ENCODE data around the gene ZDHHC14. TPM values are rescaled to one million over a fixed set of nuclear protein-coding genes. Genes with fewer than 3 reads are reported as not detected.

ZDHHC14 gene
- total RNA-seq, 4 donors from 2014 or later = 6.2 to 20.6 (median 15.1) TPM

GRCh38 chr6:157361886-157362285 is 19.1 kb upstream of the ZDHHC14 start:
- Histone ChIP-seq H3K4me1 (no peaks in the 10 kb centered on the region), H3K27me3 (peaks cover 3% of the 10 kb centered on the region), H3K9me3 (no peaks in the 10 kb centered on the region), H3K27ac (no peak overlapping the region), H3K36me3 (no peaks in the 10 kb centered on the region), H3K4me3 (replicated peaks in 1 of 3) (no peak overlapping the region)
- intact Hi-C loops (cut with DNase I) = no loop called here
- DNase-seq = no peak
- TF ChIP-seq POLR2A (IDR thresholded peaks at IDR 0.05) = no peak
- TF ChIP-seq, protein P1, sequence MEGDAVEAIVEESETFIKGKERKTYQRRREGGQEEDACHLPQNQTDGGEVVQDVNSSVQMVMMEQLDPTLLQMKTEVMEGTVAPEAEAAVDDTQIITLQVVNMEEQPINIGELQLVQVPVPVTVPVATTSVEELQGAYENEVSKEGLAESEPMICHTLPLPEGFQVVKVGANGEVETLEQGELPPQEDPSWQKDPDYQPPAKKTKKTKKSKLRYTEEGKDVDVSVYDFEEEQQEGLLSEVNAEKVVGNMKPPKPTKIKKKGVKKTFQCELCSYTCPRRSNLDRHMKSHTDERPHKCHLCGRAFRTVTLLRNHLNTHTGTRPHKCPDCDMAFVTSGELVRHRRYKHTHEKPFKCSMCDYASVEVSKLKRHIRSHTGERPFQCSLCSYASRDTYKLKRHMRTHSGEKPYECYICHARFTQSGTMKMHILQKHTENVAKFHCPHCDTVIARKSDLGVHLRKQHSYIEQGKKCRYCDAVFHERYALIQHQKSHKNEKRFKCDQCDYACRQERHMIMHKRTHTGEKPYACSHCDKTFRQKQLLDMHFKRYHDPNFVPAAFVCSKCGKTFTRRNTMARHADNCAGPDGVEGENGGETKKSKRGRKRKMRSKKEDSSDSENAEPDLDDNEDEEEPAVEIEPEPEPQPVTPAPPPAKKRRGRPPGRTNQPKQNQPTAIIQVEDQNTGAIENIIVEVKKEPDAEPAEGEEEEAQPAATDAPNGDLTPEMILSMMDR (IDR thresholded peaks at IDR 0.05) = no peak
- 77 to 85% methylated on average over 3 of the region's 3 CpGs for WGBS, 2 donors

DNA sequence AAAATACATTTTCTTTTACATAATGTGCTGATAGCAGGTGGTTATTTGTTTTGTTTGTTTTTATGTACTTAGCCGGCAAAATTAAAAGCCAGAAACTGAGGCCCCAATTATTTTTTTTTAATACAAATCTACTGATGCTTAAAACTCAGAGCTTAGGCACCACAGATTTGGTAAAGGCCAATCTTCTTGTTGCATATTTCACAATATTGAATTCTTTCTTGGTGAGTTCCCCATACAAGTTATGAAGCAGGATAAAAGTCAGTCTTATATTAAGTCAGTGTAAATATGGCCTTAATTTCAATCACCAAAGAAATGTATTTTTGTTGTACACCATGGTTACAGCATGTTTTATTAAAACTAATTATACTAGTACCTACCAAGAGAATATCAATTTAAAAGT is 16.3 kb upstream of the ZDHHC14 start:
- Histone ChIP-seq H3K9me3 (no peaks in the 10 kb centered on the region), H3K27me3 (peaks cover 3% of the 10 kb centered on the region), H3K4me1 (no peaks in the 10 kb centered on the region), H3K27ac (no peak overlapping the region), H3K4me3 (replicated peaks in 1 of 3) (no peak overlapping the region), H3K36me3 (no peaks in the 10 kb centered on the region)
- no peak for DNase-seq
- WGBS, 2 donors = 98% methylated on average over 1 of the region's 1 CpG
- intact Hi-C loops (cut with DNase I) = no loop called here
- TF ChIP-seq, protein P1 (IDR thresholded peaks at IDR 0.05) = no peak
- no peak for TF ChIP-seq POLR2A (IDR thresholded peaks at IDR 0.05)

- DNase-seq = no peak
- H3K4me3 ChIP-seq (replicated peaks in 1 of 3) = no peak overlapping the region
- intact Hi-C loops (cut with DNase I) = no loop called here
- TF ChIP-seq POLR2A (IDR thresholded peaks at IDR 0.05) = no peak
- TF ChIP-seq, protein P1 (IDR thresholded peaks at IDR 0.05) = no peak
- H3K36me3 ChIP-seq = no peaks in the 10 kb centered on the region
- H3K27me3 ChIP-seq = peaks cover 3% of the 10 kb centered on the region
- no peaks in the 10 kb centered on the region for H3K9me3 ChIP-seq
- no peak overlapping the region for H3K27ac ChIP-seq
- WGBS, 2 donors = 91 to 93% methylated on average over 11 of the region's 11 CpGs
- no peaks in the 10 kb centered on the region for H3K4me1 ChIP-seq
Observed at GRCh38 chr6:157366648-157367047, 14.3 kb upstream of the ZDHHC14 start.

DNA sequence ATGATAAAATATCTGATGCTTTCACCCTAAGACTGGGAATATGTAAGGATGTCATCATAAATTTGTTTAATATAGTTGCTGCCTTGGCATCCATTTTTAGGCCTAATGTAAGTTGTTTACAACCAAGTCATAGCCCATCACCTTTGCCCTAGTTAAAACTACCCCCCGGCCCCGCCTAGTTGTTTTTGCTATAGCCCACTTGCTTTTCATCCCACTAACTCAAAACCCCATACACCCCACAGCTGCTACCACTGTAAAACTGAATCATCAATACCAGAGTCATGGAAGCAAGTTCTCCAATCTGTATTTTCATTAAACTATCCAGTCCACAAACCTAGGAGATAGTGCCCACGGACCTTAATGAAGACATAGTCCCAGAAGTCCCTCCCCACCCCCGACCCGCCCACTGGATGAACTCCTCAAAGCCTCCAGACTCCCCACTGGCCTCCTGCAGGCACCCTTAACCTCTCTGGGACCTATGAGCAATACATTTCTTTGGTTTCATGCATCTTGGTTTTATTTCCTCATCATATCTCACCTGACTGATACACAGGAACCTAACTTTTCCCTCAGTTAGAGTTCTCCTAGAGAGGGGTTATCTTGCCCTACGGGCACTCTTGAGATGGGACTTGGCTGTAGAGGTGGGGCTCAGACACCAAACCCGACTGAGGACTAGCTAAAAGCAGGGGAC is 12.5 kb upstream of the ZDHHC14 start:
- Histone ChIP-seq H3K27ac (no peak overlapping the region), H3K27me3 (peaks cover 3% of the 10 kb centered on the region), H3K4me3 (replicated peaks in 1 of 3) (no peak overlapping the region), H3K36me3 (no peaks in the 10 kb centered on the region), H3K4me1 (no peaks in the 10 kb centered on the region), H3K9me3 (no peaks in the 10 kb centered on the region)
- TF ChIP-seq, protein P1 (IDR thresholded peaks at IDR 0.05) = no peak
- TF ChIP-seq POLR2A (IDR thresholded peaks at IDR 0.05) = no peak
- no peak for DNase-seq
- 86% methylated on average over 7 of the region's 7 CpGs for WGBS, 2 donors
- intact Hi-C loops (cut with DNase I) = no loop called here

DNA sequence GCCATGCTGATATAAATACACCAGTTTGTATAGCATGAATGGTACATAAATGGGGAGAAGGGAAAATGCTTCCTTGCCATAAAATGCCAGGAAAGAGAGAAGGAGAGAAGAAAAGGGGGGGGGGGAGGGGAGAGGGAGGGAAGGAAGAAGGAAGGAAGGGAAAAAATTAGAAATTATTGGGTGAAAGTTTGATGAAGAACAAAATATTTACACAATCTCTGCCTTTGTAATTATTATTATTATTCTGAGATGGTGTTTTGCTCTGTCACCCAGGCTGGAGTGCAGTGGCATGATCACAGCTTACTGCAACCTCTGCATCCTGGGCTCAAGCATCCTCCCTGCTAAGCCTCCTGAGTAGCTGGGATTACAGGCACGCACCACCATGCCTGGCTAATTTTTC is 10.2 kb upstream of the ZDHHC14 start:
- H3K9me3 ChIP-seq = no peaks in the 10 kb centered on the region
- intact Hi-C loops (cut with DNase I) = no loop called here
- H3K27me3 ChIP-seq = peaks cover 3% of the 10 kb centered on the region
- H3K36me3 ChIP-seq = no peaks in the 10 kb centered on the region
- 90 to 93% methylated on average over 1 of the region's 1 CpG for WGBS, 2 donors
- TF ChIP-seq POLR2A (IDR thresholded peaks at IDR 0.05) = no peak
- TF ChIP-seq, protein P1 (IDR thresholded peaks at IDR 0.05) = no peak
- no peak overlapping the region for H3K4me3 ChIP-seq (replicated peaks in 1 of 3)
- no peak for DNase-seq
- no peaks in the 10 kb centered on the region for H3K4me1 ChIP-seq
- H3K27ac ChIP-seq = no peak overlapping the region

All from thyroid gland (tissue), 4 donors.